ENCODE measurements around the gene WWTR1.

The WWTR1 gene

DNA sequence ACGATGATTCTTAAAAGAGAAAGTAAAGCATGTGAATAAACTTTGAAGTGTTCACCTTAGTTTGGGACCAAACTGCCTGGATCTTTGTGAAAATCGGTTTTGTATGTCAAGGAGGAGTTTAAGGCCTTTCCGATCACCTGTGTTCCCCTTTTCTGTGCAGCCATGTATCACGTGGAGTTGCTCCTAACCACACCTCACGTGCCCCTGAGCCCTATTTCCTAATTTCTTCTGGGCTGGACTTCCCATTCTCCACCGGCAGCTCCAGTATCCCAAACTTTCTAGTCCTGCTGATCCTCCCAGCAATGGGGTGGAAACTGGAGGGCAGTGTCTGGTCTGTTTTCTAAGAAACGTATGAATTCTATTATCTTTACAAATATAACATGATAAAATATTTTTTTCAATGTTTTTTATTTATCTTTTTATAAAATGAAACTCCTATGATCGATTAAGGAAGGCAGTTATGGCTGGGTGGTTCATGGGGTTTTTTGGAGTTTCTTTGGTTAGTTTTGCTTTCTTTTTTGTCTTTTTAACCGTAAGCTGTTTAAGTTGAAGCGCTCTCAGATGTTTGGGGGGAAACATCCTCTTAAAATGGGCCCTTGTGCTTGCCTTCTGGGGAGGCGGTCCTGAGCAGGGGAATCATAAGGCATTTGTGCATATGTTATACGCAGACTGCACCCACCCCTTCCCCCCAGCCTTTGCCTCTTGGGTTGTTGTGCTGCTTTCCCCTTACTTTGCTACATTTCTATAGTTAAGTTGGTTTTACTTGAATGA is 43.6 kb upstream of the WWTR1 start:
- no peak for TF ChIP-seq CTCF (IDR thresholded peaks at IDR 0.05; ENCODE audit: borderline replicate concordance, control extremely low read depth, extremely low read depth, insufficient read depth, missing control alignments)
- no peak for DNase-seq (ENCODE audit: low spot score)
- in situ Hi-C loops (cut with MboI; ENCODE audit: low sequenced_read_pairs, unreplicated experiment): no loop called here

- TF ChIP-seq CTCF (IDR thresholded peaks at IDR 0.05; ENCODE audit: borderline replicate concordance, control extremely low read depth, extremely low read depth, insufficient read depth, missing control alignments): no peak
- in situ Hi-C loops (cut with MboI; ENCODE audit: low sequenced_read_pairs, unreplicated experiment): no loop called here
- no peak for DNase-seq (ENCODE audit: low spot score)
Observed at GRCh38 chr3:149688122-149688757, 30.4 kb upstream of the WWTR1 start.

DNA sequence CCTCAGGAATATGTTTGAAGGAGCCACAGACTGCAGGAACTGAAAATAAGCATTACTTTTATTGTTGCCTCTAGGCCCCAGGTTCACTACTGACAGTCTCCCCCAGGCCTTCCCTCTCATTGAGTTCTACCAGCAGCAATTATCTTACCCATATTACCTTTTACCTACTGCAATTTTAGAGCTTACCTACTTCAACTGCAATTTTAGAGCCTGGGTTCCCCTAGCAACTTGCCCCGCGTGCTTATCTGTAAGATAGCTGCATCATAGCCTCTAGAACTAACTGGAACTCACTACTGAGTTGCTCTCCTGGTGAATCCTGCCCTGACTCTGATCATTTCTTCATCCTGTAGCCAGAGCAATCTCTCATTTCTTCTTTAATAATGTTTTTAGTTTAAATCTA is 29.2 kb upstream of the WWTR1 start:
- in situ Hi-C loops (cut with MboI; ENCODE audit: low sequenced_read_pairs, unreplicated experiment): no loop called here
- no peak for DNase-seq (ENCODE audit: low spot score)

DNA sequence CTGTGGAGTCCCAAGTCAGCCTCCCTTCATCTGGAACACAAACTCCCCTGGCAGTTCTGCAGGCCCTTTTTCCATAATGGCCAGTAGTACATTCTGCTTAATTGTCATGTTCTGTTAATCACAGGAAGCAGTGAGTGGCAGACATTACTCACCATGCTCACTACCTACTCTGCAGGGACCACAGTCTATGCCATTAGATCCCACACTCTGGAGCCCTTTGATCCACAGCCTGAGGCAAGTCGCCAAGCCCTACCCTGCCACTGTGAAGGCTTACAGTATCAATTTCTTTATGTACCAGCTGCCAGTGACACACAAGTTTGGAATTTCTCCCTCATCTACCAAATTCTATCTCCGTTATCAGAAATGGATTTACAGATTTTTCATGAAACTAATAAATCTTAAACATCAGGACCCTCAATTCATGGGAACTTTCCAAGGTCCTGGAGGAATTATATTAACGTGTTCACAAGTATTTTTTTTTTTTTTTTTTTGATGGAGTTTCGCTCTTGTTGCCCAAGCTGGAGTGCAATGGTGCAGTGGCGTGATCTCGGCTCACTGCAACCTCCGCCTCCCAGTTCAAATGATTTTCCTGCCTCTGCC is 20.6 kb upstream of the WWTR1 start:
- no peak for DNase-seq (ENCODE audit: low spot score)
- no peak for TF ChIP-seq CTCF (IDR thresholded peaks at IDR 0.05; ENCODE audit: borderline replicate concordance, control extremely low read depth, extremely low read depth, insufficient read depth, missing control alignments)
- in situ Hi-C loops (cut with MboI; ENCODE audit: low sequenced_read_pairs, unreplicated experiment): no loop called here

More for the DNA sequence above, 29.2 kb upstream of the WWTR1 start:
- no peak for TF ChIP-seq CTCF (IDR thresholded peaks at IDR 0.05; ENCODE audit: borderline replicate concordance, control extremely low read depth, extremely low read depth, insufficient read depth, missing control alignments)

GRCh38 chr3:149673393-149673792 is 15.6 kb upstream of the WWTR1 start:
- in situ Hi-C loops (cut with MboI; ENCODE audit: low sequenced_read_pairs, unreplicated experiment): no loop called here
- DNase-seq (ENCODE audit: low spot score): no peak
- TF ChIP-seq CTCF (IDR thresholded peaks at IDR 0.05; ENCODE audit: borderline replicate concordance, control extremely low read depth, extremely low read depth, insufficient read depth, missing control alignments): no peak

- no peak for DNase-seq (ENCODE audit: low spot score)
- in situ Hi-C loops (cut with MboI; ENCODE audit: low sequenced_read_pairs, unreplicated experiment): no loop called here
- TF ChIP-seq CTCF (IDR thresholded peaks at IDR 0.05; ENCODE audit: borderline replicate concordance, control extremely low read depth, extremely low read depth, insufficient read depth, missing control alignments): no peak
Observed at GRCh38 chr3:149670742-149671492, 13.1 kb upstream of the WWTR1 start.

All from GM13976 (cell line).